Bladder microvascular endothelial cell (primary cell): ENCODE measurements around the gene HOXB2. TPM values are rescaled to one million over a fixed set of nuclear protein-coding genes. Genes with fewer than 3 reads are reported as not detected.

Experiments used
- total RNA-seq: library from RNA; depleted of rRNA; stranded (reverse); fragments of >200 nt; gene quantifications from 2 replicates; pipeline ENCODE4 v1.2.3, GENCODE V29; 2014

The HOXB2 gene
- total RNA-seq: 1.6 and 5.2 TPM in 2 replicates

GRCh38 chr17:48545022-48545375, at the start of gene HOXB2:
HOXB2 (minus strand) TSS chr17:48545109; CDS start chr17:48544911, 198 bp downstream.

GRCh38 chr17:48593126-48593829, 48.4 kb upstream of the HOXB2 start, which contains the start of gene HOXB5:
HOXB5 (minus strand) TSS chr17:48593779; CDS start chr17:48593682, 97 bp downstream.

GRCh38 chr17:48589831-48590606, 45.1 kb upstream of the HOXB2 start, which contains the start of gene HOXB3:
HOXB3 (minus strand) TSS chr17:48590241; CDS start chr17:48552474, 37,767 bp downstream.

GRCh38 chr17:48577946-48578615, 33.2 kb upstream of the HOXB2 start, which contains the start of gene HOXB4:
HOXB4 (minus strand) TSS chr17:48578350; CDS start chr17:48578319, 31 bp downstream.

GRCh38 chr17:48530887-48531272, 14.0 kb downstream of the HOXB2 start, which contains the start of gene HOXB1:
HOXB1 (minus strand) TSS chr17:48531011; CDS start chr17:48530904, 107 bp downstream.

Other genes starting within 250 kb of the HOXB2 start
- 0.16 TPM in 1 of 2 replicates, not detected in the other for gene SKAP1, start 114.9 kb downstream of the HOXB2 start, total RNA-seq
- not detected in 2 replicates for gene HOXB1, start 14.1 kb downstream of the HOXB2 start, total RNA-seq
- gene HOXB4, start 33.2 kb upstream of the HOXB2 start, total RNA-seq: 2.3 and 3.3 TPM in 2 replicates
- 5.3 and 6.8 TPM in 2 replicates for gene HOXB3, start 45.1 kb upstream of the HOXB2 start, total RNA-seq
- 0.25 and 0.32 TPM in 2 replicates for gene HOXB5, start 48.7 kb upstream of the HOXB2 start, total RNA-seq
- gene HOXB6, start 59.9 kb upstream of the HOXB2 start, total RNA-seq: 9.9 and 10.2 TPM in 2 replicates
- gene HOXB7, start 65.9 kb upstream of the HOXB2 start, total RNA-seq: 6.9 and 14.6 TPM in 2 replicates
- 1.4 and 4.9 TPM in 2 replicates for gene HOXB8, start 70.2 kb upstream of the HOXB2 start, total RNA-seq
- gene HOXB9, start 81.2 kb upstream of the HOXB2 start, total RNA-seq: 0.49 and 0.57 TPM in 2 replicates
- gene PRAC1, start 177.4 kb upstream of the HOXB2 start, total RNA-seq: not detected in 2 replicates
- gene PRAC2, start 178.1 kb upstream of the HOXB2 start, total RNA-seq: not detected in 2 replicates
- gene HOXB13, start 183.6 kb upstream of the HOXB2 start, total RNA-seq: not detected in 2 replicates